Measurements from ENCODE around the gene LCP2.

LCP2 gene

DNA sequence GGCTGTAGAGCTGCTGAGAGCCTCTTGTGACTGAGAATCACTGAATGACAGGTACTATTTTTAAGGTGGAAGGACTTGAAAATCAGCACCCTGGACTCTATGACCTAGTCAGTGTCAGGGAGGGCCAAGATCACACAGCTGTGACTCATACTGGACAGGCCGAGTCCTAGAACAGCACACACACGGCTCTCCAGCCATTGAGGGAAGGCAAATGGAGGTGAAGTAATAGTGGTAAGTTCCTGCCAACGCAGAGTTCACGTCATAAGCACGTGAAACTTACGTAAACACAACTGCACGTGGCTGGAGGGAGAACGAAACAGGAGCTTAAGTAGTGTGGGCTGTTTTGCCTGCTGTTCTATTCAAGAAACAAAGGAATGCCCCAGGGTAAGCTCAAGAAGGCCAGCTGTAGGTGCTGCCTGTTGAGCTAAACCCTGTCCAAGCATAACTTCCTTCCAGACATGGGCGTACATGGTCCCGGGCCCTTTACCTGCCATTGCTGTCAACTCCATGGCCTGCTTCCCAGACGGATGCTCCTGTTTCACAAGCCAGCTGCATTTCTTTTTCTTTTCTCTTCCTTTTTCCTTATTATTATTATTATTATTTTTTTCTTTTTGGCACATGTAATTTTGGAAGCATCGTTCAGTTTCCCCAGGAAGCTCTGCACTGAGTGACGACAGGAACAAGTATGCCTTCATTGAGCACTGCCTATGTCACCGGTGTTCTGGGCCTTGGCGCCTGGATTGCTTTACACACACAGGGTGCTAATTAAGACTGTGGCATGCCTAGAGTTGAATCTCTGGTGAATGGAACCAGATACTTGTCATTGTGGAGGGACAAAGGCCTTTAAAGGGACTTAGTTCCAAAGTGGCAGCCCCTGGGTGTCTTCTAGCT is 10.2 kb upstream of the LCP2 start:
- H3K4me2 ChIP-seq (ENCODE audit: insufficient read depth, low read length), result no peak overlapping the region
- H3K36me3 ChIP-seq (ENCODE audit: insufficient read depth, low read length), result no peaks in the 10 kb centered on the region
- DNase-seq, result no peak
- no peak overlapping the region for H3K4me3 ChIP-seq (ENCODE audit: low read depth in 1 of 2, low read length in 2 of 2)
- H3K9ac ChIP-seq (ENCODE audit: low read depth, low read length), result no peak overlapping the region
- ATAC-seq (ENCODE audit: insufficient read depth, low read depth), result no peak
- H3K27me3 ChIP-seq (ENCODE audit: insufficient read depth, low read length, poor library complexity), result no peaks in the 10 kb centered on the region
- H2AFZ ChIP-seq (ENCODE audit: low read depth, low read length), result no peak overlapping the region
- no peak for TF ChIP-seq EZH2 (IDR thresholded peaks at IDR 0.05; ENCODE audit: borderline replicate concordance, low read depth, low read length, severe bottlenecking)
- TF ChIP-seq, protein P1, sequence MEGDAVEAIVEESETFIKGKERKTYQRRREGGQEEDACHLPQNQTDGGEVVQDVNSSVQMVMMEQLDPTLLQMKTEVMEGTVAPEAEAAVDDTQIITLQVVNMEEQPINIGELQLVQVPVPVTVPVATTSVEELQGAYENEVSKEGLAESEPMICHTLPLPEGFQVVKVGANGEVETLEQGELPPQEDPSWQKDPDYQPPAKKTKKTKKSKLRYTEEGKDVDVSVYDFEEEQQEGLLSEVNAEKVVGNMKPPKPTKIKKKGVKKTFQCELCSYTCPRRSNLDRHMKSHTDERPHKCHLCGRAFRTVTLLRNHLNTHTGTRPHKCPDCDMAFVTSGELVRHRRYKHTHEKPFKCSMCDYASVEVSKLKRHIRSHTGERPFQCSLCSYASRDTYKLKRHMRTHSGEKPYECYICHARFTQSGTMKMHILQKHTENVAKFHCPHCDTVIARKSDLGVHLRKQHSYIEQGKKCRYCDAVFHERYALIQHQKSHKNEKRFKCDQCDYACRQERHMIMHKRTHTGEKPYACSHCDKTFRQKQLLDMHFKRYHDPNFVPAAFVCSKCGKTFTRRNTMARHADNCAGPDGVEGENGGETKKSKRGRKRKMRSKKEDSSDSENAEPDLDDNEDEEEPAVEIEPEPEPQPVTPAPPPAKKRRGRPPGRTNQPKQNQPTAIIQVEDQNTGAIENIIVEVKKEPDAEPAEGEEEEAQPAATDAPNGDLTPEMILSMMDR (IDR thresholded peaks at IDR 0.05; ENCODE audit: borderline replicate concordance, extremely low read depth, low read length, poor library complexity, severe bottlenecking), result no peak
- no peaks in the 10 kb centered on the region for H3K9me3 ChIP-seq (ENCODE audit: insufficient read depth, low read length, severe bottlenecking)
- H4K20me1 ChIP-seq (ENCODE audit: insufficient read depth, low read length), result no peaks in the 10 kb centered on the region
- peak overlapping the region; percentile 55; the same call in 1 of the 2 replicates for H3K27ac ChIP-seq (ENCODE audit: low read length)
- peaks cover 45% of the 10 kb centered on the region for H3K4me1 ChIP-seq (ENCODE audit: insufficient read depth, low read length)
- H3K79me2 ChIP-seq (ENCODE audit: insufficient read depth, low read length), result no peaks in the 10 kb centered on the region

- peak overlapping the region; percentile 8; the same call in 1 of the 2 replicates for H3K4me2 ChIP-seq (ENCODE audit: insufficient read depth, low read length)
- no peaks in the 10 kb centered on the region for H3K36me3 ChIP-seq (ENCODE audit: insufficient read depth, low read length)
- no peaks in the 10 kb centered on the region for H3K79me2 ChIP-seq (ENCODE audit: insufficient read depth, low read length)
- DNase-seq (peak; percentile 74), ATAC-seq (ENCODE audit: insufficient read depth, low read depth) (peak; percentile 50)
- H3K27me3 ChIP-seq (ENCODE audit: insufficient read depth, low read length, poor library complexity), result no peaks in the 10 kb centered on the region
- peak overlapping the region; percentile 33 for H3K9ac ChIP-seq (ENCODE audit: low read depth, low read length)
- H4K20me1 ChIP-seq (ENCODE audit: insufficient read depth, low read length), result no peaks in the 10 kb centered on the region
- H3K9me3 ChIP-seq (ENCODE audit: insufficient read depth, low read length, severe bottlenecking), result no peaks in the 10 kb centered on the region
- TF ChIP-seq EZH2 (IDR thresholded peaks at IDR 0.05; ENCODE audit: borderline replicate concordance, low read depth, low read length, severe bottlenecking), result no peak
- TF ChIP-seq, protein P1 (IDR thresholded peaks at IDR 0.05; ENCODE audit: borderline replicate concordance, extremely low read depth, low read length, poor library complexity, severe bottlenecking), result no peak
- no peak overlapping the region for H3K4me3 ChIP-seq (ENCODE audit: low read depth in 1 of 2, low read length in 2 of 2)
- peaks cover 52% of the 10 kb centered on the region for H3K4me1 ChIP-seq (ENCODE audit: insufficient read depth, low read length)
- H3K27ac ChIP-seq (ENCODE audit: low read length), result peak overlapping the region; percentile 69
- H2AFZ ChIP-seq (ENCODE audit: low read depth, low read length), result peak overlapping the region; percentile 48
Measured at GRCh38 chr5:170306381-170306831, 8.8 kb upstream of the LCP2 start.

DNA sequence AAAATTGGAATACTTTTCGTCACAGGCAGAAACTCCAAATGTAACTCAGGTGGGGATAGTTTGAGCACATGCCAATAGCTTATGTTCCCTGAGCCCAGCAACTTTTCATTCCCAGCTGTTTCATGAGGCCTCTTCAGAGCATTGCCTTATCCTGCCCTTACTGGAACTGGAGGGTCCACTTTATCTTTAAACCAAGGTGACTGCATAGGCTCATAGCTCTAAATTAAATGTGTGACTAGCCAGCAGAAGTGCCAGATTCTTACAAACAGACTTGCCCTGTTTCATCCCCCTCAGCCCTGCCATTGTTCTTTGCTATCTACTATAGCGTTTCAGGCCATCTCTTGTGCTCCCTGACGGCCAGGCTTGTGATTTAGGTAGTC is 8.1 kb upstream of the LCP2 start:
- peak overlapping the region; percentile 33 for H3K9ac ChIP-seq (ENCODE audit: low read depth, low read length)
- peaks cover 52% of the 10 kb centered on the region for H3K4me1 ChIP-seq (ENCODE audit: insufficient read depth, low read length)
- ATAC-seq (ENCODE audit: insufficient read depth, low read depth) (no peak), DNase-seq (no peak)
- H3K27me3 ChIP-seq (ENCODE audit: insufficient read depth, low read length, poor library complexity), result no peaks in the 10 kb centered on the region
- no peak overlapping the region for H3K4me2 ChIP-seq (ENCODE audit: insufficient read depth, low read length)
- H2AFZ ChIP-seq (ENCODE audit: low read depth, low read length), result no peak overlapping the region
- H3K79me2 ChIP-seq (ENCODE audit: insufficient read depth, low read length), result no peaks in the 10 kb centered on the region
- TF ChIP-seq EZH2 (IDR thresholded peaks at IDR 0.05; ENCODE audit: borderline replicate concordance, low read depth, low read length, severe bottlenecking), result no peak
- TF ChIP-seq, protein P1 (IDR thresholded peaks at IDR 0.05; ENCODE audit: borderline replicate concordance, extremely low read depth, low read length, poor library complexity, severe bottlenecking), result no peak
- no peaks in the 10 kb centered on the region for H3K9me3 ChIP-seq (ENCODE audit: insufficient read depth, low read length, severe bottlenecking)
- H4K20me1 ChIP-seq (ENCODE audit: insufficient read depth, low read length), result no peaks in the 10 kb centered on the region
- no peak overlapping the region for H3K4me3 ChIP-seq (ENCODE audit: low read depth in 1 of 2, low read length in 2 of 2)
- no peaks in the 10 kb centered on the region for H3K36me3 ChIP-seq (ENCODE audit: insufficient read depth, low read length)
- peak overlapping the region; percentile 69 for H3K27ac ChIP-seq (ENCODE audit: low read length)

All from DND-41 (cell line).